Hepatocyte (in vitro differentiated cells): ENCODE results near the gene KIAA1958. TPM values are rescaled to one million over a fixed set of nuclear protein-coding genes. Genes with fewer than 3 reads are reported as not detected.

Source experiments
- DNase-seq: peaks from one replicate; pipeline ENCODE4 v3.0.0-alpha.2; 2016; ENCODE audit warnings: low spot score
- H2AFZ ChIP-seq: fragments of 200-600 bp; sonication (generic); 2 replicates; pipeline ENCODE4 v1.6.0; 2016; ENCODE audit warnings: antibody characterized with exemption, mild to moderate bottlenecking
- H3K27ac ChIP-seq: fragments of 200-600 bp; sonication (generic); 2 replicates; pipeline ENCODE4 v1.5.1; 2016; ENCODE audit warnings: mild to moderate bottlenecking
- H3K27me3 ChIP-seq: fragments of 200-600 bp; sonication (generic); 2 replicates; pipeline ENCODE4 v1.6.1; 2016
- H3K36me3 ChIP-seq: fragments of 200-600 bp; sonication (generic); replicated peaks from 2 replicates; pipeline ENCODE4 v1.5.1; 2016; ENCODE audit warnings: low read depth; ENCODE audit not compliant: insufficient read depth
- H3K4me1 ChIP-seq: fragments of 200-600 bp; sonication (generic); 2 replicates; pipeline ENCODE4 v1.5.1; 2016; ENCODE audit warnings: mild to moderate bottlenecking, moderate library complexity; ENCODE audit not compliant: insufficient read depth
- H3K4me2 ChIP-seq: fragments of 200-600 bp; sonication (generic); 2 replicates; pipeline ENCODE4 v1.6.0; 2016
- H3K4me3 ChIP-seq: fragments of 200-600 bp; sonication (generic); 2 replicates; pipeline ENCODE4 v1.5.1; 2016; ENCODE audit warnings: mild to moderate bottlenecking
- H3K79me2 ChIP-seq: fragments of 200-600 bp; sonication (generic); 2 replicates; pipeline ENCODE4 v1.6.0; 2017; ENCODE audit warnings: mild to moderate bottlenecking
- H3K9me2 ChIP-seq: fragments of 200-600 bp; sonication (generic); replicated peaks from 2 replicates; pipeline ENCODE4 v1.6.0; 2017; ENCODE audit warnings: mild to moderate bottlenecking; ENCODE audit not compliant: insufficient read depth
- H3K9me3 ChIP-seq: fragments of 200-600 bp; sonication (generic); 2 replicates; pipeline ENCODE4 v1.5.1; 2016; ENCODE audit warnings: low read depth, mild to moderate bottlenecking
- H4K20me1 ChIP-seq: fragments of 200-600 bp; sonication (generic); 2 replicates; pipeline ENCODE4 v1.6.0; 2016; ENCODE audit warnings: mild to moderate bottlenecking; ENCODE audit not compliant: insufficient read depth, poor library complexity, severe bottlenecking
- EZH2 ChIP-seq: fragments of 200-600 bp; sonication (generic); IDR thresholded peaks from 2 replicates; pipeline ENCODE4 v1.6.1; 2016; ENCODE audit warnings: antibody characterized with exemption, mild to moderate bottlenecking, borderline replicate concordance
- EZH2phosphoT487 ChIP-seq: fragments of 200-600 bp; sonication (generic); IDR thresholded peaks from one replicate; pipeline ENCODE4 v1.6.1; 2018; ENCODE audit warnings: antibody characterized with exemption, mild to moderate bottlenecking, low read depth, moderate library complexity; ENCODE audit not compliant: unreplicated experiment, severe bottlenecking
- WGBS: methylation state at CpG from one replicate; pipeline ENCODE4 v1.1.6; 2016; ENCODE audit warnings: low lambda C conversion rate; ENCODE audit errors: missing lambda C conversion rate; 5-methylcytosine and 5-hydroxymethylcytosine counted together
- polyA plus RNA-seq: library from polyadenylated mRNA; unstranded; fragments of >200 nt; fragmentation: Nextera tagmentation; extraction: Ambion mirVana; gene quantifications from 2 replicates; pipeline ENCODE4 v1.2.1, GENCODE V29; 2016
- total RNA-seq: library from RNA; depleted of rRNA; stranded (reverse); fragments of >200 nt; gene quantifications from 2 replicates; pipeline ENCODE4 v1.2.3, GENCODE V29; 2014
- TF ChIP-seq, protein P1 (sequence below): fragments of 200-600 bp; sonication (generic); IDR thresholded peaks from 2 replicates; pipeline ENCODE4 v1.5.1; 2016; ENCODE audit warnings: antibody characterized with exemption, mild to moderate bottlenecking; ENCODE audit not compliant: poor library complexity

Gene KIAA1958
- total and polyA plus RNA-seq, 2 experiments from 2014 or later = 3.5 to 10.1 TPM

DNA sequence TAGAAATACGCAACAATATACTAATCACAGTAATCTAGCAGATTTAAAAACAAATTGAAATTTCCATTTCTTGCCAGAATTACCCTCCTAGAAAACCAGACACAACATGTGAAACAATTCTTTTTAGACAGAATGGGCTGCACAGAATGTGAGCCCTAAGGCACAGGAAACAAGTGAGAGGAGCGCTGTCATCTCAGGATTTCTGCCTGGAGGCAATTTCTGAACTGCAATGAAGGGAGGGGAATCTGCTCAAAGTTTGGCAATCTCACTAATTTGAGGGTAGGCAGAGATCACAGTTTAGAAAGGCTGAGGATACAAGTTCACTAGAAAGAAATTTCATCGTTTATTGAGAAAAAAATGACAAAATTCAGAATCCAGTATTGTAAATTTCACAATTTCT is 161.0 kb downstream of the KIAA1958 start:
- Histone ChIP-seq H3K27me3 (no peaks in the 10 kb centered on the region), H4K20me1 (no peaks in the 10 kb centered on the region), H3K79me2 (no peaks in the 10 kb centered on the region), H3K27ac (no peak overlapping the region), H3K4me2 (no peak overlapping the region), H3K36me3 (no peaks in the 10 kb centered on the region), H3K9me2 (no peaks in the 10 kb centered on the region), H3K9me3 (peaks cover 6% of the 10 kb centered on the region), H3K4me3 (no peak overlapping the region), H2AFZ (no peak overlapping the region), H3K4me1 (no peaks in the 10 kb centered on the region)
- no peak for TF ChIP-seq EZH2phosphoT487
- TF ChIP-seq EZH2 = no peak
- TF ChIP-seq, protein P1, sequence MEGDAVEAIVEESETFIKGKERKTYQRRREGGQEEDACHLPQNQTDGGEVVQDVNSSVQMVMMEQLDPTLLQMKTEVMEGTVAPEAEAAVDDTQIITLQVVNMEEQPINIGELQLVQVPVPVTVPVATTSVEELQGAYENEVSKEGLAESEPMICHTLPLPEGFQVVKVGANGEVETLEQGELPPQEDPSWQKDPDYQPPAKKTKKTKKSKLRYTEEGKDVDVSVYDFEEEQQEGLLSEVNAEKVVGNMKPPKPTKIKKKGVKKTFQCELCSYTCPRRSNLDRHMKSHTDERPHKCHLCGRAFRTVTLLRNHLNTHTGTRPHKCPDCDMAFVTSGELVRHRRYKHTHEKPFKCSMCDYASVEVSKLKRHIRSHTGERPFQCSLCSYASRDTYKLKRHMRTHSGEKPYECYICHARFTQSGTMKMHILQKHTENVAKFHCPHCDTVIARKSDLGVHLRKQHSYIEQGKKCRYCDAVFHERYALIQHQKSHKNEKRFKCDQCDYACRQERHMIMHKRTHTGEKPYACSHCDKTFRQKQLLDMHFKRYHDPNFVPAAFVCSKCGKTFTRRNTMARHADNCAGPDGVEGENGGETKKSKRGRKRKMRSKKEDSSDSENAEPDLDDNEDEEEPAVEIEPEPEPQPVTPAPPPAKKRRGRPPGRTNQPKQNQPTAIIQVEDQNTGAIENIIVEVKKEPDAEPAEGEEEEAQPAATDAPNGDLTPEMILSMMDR = no peak
- DNase-seq = no peak
- 93% methylated on average over 3 of the region's 3 CpGs for WGBS

DNA sequence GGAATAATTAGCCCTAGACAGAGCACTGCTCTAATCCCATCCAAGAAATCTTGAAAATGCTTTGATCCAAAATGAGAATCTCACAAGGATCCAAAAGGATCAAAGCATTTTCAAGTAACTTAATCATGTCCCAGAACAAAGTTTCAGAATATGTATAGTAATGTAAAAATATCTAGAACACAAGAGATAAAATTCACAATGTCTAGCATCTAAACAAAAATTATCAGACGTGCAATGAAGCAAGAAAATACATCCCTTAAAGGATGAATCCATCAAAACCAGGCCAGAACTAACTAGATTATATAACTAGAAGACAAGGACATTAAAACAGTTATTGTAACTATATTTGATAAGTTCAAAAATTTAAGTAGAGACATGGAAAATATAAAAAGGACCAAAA is 162.0 kb downstream of the KIAA1958 start:
- TF ChIP-seq, protein P1 = no peak
- no peak for TF ChIP-seq EZH2
- no peak for TF ChIP-seq EZH2phosphoT487
- H3K27me3 ChIP-seq = no peaks in the 10 kb centered on the region
- no peaks in the 10 kb centered on the region for H3K4me1 ChIP-seq
- 100% methylated on average over 1 of the region's 1 CpG for WGBS
- H3K4me3 ChIP-seq = no peak overlapping the region
- no peaks in the 10 kb centered on the region for H3K36me3 ChIP-seq
- H3K79me2 ChIP-seq = no peaks in the 10 kb centered on the region
- H2AFZ ChIP-seq = no peak overlapping the region
- H4K20me1 ChIP-seq = no peaks in the 10 kb centered on the region
- no peak for DNase-seq
- no peak overlapping the region for H3K27ac ChIP-seq
- H3K9me2 ChIP-seq = no peaks in the 10 kb centered on the region
- peaks cover 6% of the 10 kb centered on the region for H3K9me3 ChIP-seq
- no peak overlapping the region for H3K4me2 ChIP-seq

DNA sequence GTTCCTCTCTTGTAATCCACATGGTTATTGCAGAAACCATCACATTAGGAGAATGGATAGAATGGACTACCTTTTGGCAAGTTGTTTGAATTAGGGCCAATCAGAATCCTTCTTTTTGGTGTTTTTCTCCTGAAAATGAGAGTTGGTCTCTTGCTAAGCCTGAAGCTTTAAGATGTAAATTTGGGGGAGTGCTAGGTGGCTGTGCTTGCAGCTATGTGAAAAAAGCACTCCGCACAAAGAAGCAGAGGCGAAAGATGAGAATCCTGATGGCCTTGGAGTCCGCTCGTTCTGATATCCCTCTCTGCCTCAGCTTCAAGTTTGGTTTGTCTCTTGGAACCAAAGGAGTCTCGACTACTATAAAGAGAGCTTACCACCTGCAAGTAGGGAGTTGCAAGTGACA is 167.7 kb downstream of the KIAA1958 start:
- H3K4me1 ChIP-seq = no peaks in the 10 kb centered on the region
- H3K4me2 ChIP-seq = no peak overlapping the region
- H3K36me3 ChIP-seq = no peaks in the 10 kb centered on the region
- WGBS = 84% methylated on average over 5 of the region's 5 CpGs
- H3K79me2 ChIP-seq = no peaks in the 10 kb centered on the region
- no peak overlapping the region for H2AFZ ChIP-seq
- TF ChIP-seq EZH2 = no peak
- TF ChIP-seq, protein P1 = no peak
- no peak for TF ChIP-seq EZH2phosphoT487
- no peaks in the 10 kb centered on the region for H3K9me2 ChIP-seq
- H3K27ac ChIP-seq = no peak overlapping the region
- no peaks in the 10 kb centered on the region for H4K20me1 ChIP-seq
- H3K4me3 ChIP-seq = no peak overlapping the region
- no peak for DNase-seq
- H3K27me3 ChIP-seq = no peaks in the 10 kb centered on the region
- H3K9me3 ChIP-seq = no peaks in the 10 kb centered on the region

DNA sequence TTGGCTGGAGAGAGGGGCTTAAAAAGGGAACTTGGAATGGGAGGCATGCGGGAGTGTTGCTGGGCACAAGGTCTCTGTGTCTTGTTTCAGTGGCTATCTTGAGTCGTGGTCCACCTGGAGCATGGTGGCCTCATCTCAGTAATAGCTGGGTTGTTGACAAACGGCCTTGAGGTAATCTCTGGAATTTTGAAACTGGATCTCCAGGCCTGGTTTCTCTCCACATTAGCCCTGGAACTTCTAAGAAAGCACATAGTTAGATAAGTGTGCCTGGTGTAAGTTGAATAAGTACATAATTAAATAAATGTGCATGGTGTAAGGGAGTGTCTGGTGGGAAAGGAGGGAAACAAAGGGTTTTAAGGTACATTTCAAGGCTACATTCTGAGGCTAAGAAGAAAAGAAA is 169.0 kb downstream of the KIAA1958 start:
- Histone ChIP-seq H3K4me3 (no peak overlapping the region), H3K4me2 (peak overlapping the region; percentile 49), H3K9me2 (no peaks in the 10 kb centered on the region), H3K36me3 (no peaks in the 10 kb centered on the region), H3K27ac (peak overlapping the region; percentile 20), H3K27me3 (no peaks in the 10 kb centered on the region), H3K79me2 (no peaks in the 10 kb centered on the region), H3K9me3 (no peaks in the 10 kb centered on the region), H3K4me1 (no peaks in the 10 kb centered on the region), H4K20me1 (no peaks in the 10 kb centered on the region), H2AFZ (no peak overlapping the region)
- peak; percentile 12 for DNase-seq
- WGBS = 18% methylated on average over 3 of the region's 3 CpGs
- TF ChIP-seq EZH2 (no peak), EZH2phosphoT487 (no peak)
- TF ChIP-seq, protein P1 = no peak
